ENCODE measurements around the gene LCE2C.
"Not testable (repeated sequence)": the region's sequence is repeated elsewhere in the genome, so short reads cannot be mapped to it uniquely, and the experiment has no call there.

Gene LCE2C

DNA sequence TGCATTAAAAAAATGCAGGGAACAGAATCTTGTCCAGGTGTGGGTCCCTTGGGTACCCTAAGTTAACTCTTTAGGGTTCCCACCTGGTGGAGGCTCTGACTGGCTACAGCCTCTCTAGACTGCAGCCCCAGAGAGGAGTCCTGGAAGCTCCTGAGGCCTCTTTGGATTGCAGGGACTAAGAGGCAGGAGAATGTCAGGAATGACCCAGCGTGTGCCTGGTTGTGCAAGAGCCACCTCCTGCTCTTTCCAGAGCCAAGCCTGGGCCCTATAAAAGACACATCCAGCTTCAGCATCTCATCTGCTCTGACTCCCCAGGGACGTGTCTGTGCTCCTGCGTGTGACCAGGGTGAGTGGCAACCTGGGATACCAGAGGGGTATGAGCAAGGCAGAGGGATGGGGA is at the start of gene LCE2C:
TSS of gene LCE2C (plus strand) at position 297 of the 400 bp plus-strand sequence. CDS start 737 bp downstream, outside the sequence.
- DNase-seq (ENCODE audit: low read depth), result not testable (repeated sequence)

GRCh38 chr1:152626744-152627143 is 48.3 kb upstream of the LCE2C start:
- no peak for DNase-seq (ENCODE audit: low read depth)

- DNase-seq (ENCODE audit: low read depth), result no peak
These were observed 44.5 kb upstream of the LCE2C start for GRCh38 chr1:152630596-152630995.

GRCh38 chr1:152640351-152640750 is 34.7 kb upstream of the LCE2C start:
- no peak for DNase-seq (ENCODE audit: low read depth)

- DNase-seq (ENCODE audit: low read depth), result no peak
These were observed 31.1 kb upstream of the LCE2C start for GRCh38 chr1:152643945-152644344.

DNA sequence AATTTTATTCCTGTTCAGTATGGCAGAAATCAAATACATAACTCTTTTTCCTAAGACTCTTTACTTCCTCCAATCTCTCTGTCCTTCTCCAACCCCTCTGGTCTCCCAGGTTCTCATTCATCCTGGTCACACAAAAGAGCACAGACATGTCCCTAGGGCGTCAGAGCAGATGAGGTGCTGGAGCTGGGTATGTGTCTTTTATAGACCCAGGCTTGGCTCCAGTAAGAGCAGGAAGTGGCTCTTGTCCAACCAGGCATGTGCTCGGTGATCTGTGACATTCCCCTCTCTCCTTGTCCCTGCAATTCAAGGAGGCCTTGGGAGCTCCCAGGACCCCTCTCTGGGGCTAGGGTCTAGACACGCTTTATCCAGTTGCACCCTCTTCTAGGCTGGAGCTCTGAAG is 29.9 kb upstream of the LCE2C start:
- no peak for DNase-seq (ENCODE audit: low read depth)

DNA sequence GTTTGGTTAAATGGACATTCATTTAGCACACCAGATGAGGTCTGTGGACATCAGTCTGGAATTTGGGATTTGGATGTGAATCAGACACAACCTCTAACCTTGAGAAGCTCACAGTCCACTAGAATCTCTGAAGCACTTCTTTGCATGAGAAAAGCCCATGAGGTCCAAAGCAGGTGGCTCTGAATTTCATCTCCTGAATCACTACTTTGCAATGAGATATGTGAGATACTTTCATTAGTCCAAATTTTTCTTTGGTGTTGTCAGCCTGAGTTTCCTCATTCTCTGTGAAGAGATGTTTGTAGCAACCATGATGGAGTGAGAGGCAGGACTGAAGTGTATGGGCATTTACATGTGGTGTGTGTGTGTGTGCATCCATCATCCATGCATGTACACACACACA is 28.4 kb upstream of the LCE2C start:
- DNase-seq (ENCODE audit: low read depth), result no peak

- no peak for DNase-seq (ENCODE audit: low read depth)
These were observed 21.0 kb upstream of the LCE2C start for GRCh38 chr1:152654110-152654509.

- DNase-seq (ENCODE audit: low read depth), result no peak
These were observed 18.6 kb upstream of the LCE2C start for GRCh38 chr1:152656459-152656858.

DNA sequence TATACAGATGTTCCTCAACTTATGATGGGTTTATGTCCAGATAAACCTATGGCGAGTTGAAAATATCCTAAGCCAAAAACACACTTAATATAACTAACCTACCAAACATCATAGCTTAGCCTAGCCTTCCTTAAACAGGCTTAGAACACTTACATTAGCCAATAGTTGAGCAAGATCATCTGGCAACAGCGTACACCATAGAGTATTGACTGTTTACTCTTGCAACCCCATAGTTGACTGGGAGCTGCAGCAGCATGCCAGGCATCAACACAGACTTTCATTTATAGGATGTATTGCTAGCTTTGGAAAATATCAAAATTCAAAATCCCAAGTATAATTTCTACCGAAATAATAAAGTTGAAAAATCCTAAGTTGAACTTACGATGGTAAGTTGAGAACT is 17.4 kb upstream of the LCE2C start:
- no peak for DNase-seq (ENCODE audit: low read depth)

DNA sequence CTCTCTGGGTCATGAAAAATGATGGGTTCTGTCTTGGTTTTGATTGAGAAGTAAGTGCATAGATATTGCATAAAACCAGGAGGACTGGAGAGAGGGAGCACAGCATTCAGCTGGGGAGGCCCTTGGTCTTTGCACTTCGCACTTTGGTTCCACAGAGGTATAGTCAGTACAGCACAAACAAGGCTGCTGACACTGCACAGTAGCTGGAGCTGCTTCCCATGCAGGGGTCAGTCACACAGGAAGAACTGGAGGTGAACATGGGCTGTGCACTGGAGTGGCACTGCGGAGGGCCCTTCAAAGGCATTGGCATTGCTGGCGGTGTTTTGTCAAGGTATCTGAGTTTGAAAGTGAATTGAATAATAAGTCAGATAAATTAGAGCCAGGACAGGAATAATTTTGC is 16.4 kb upstream of the LCE2C start:
- DNase-seq (ENCODE audit: low read depth), result no peak

DNA sequence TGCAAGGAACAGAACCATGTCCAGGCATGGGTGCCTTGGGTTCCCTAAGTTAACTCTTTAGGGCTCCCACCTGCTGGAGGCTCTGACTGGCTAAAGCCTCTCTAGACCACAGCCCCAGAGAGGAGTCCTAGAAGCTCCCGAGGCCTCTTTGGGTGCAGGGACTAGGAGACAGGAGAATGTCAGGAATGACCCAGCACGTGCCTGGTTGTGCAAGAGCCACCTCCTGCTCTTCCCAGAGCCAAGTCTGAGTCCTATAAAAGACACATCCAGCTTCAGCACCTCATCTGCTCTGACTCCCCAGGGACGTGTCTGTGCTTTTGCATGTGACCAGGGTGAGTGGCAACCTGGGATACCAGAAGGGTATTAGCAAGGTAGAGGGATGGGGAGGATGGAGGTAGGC is 12.0 kb upstream of the LCE2C start, which contains the start of gene LCE2D:
TSS of gene LCE2D (plus strand) at position 283 of the 400 bp plus-strand sequence. CDS start 726 bp downstream, outside the sequence.
- no peak for DNase-seq (ENCODE audit: low read depth)

- DNase-seq (ENCODE audit: low read depth), result not testable (repeated sequence)
These were observed 8.9 kb upstream of the LCE2C start for GRCh38 chr1:152666171-152666570.

DNA sequence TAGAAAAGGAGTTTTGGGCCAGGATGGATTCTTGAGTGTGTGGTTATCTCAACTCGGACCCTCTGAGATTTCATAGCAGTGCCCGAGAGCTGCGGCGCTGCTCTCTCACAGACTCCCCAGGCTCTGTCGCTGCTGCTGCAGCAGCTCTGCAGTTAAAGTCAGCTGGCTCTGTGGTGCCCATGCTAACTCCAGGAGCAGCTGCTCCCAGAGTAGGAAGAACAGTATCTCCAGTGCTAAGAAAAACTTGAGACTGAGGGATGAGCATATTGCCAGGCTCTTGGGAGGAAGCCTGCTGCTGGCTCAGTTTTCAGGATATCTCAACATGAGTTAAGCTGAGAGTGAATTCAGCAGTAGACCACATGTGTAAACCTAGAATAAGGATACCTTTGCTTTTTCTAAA is 7.4 kb upstream of the LCE2C start:
- no peak for DNase-seq (ENCODE audit: low read depth)

- no peak for DNase-seq (ENCODE audit: low read depth)
These were observed 2.1 kb upstream of the LCE2C start for GRCh38 chr1:152673016-152673415.

DNA sequence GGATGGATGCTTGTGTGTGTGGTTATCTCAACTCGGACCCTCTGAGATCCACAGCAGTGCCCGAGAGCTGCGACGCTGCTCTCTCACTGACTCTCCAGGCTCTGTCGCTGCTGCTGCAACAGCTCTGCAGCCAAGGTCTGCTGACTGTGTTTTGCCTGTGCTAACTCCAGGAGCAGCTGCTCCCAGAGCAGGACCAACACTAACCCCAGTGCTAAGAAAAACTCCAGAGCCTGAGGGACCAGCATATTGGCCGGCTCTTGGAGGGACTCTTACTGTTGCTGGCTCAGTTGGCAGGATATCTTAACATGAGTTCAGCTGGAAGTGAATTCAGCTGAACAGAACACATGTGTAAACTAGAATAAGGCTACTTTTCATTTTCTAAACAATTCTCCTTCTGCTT is 4.4 kb downstream of the LCE2C start:
- no peak for DNase-seq (ENCODE audit: low read depth)

DNA sequence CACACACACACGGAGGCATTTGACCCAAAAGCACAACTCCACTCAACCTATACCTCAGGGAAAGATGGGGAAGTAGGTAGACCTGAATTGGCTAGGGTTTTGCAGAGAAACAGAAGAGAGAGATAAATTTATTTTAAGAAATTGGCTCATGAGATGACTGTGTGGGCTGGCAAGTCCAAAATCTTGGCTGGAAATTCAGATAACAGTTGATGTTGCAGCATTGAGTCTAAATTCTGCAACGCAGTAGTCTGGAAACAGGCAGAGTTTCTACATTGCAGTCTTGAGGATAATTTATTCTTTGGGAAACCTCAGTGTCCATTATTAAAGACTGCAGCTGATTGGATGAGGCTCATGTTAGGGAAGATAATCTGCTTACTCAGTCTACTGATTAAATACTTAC is 6.5 kb downstream of the LCE2C start:
- DNase-seq (ENCODE audit: low read depth), result no peak

- DNase-seq (ENCODE audit: low read depth), result no peak
These were observed 8.8 kb downstream of the LCE2C start for GRCh38 chr1:152683846-152684245.

GRCh38 chr1:152685823-152686222 is 10.7 kb downstream of the LCE2C start, which contains the start of gene LCE2B:
TSS of gene LCE2B (plus strand) at chr1:152686123. CDS start at chr1:152686844, 721 bp downstream.
- DNase-seq (ENCODE audit: low read depth), result not testable (repeated sequence)

DNA sequence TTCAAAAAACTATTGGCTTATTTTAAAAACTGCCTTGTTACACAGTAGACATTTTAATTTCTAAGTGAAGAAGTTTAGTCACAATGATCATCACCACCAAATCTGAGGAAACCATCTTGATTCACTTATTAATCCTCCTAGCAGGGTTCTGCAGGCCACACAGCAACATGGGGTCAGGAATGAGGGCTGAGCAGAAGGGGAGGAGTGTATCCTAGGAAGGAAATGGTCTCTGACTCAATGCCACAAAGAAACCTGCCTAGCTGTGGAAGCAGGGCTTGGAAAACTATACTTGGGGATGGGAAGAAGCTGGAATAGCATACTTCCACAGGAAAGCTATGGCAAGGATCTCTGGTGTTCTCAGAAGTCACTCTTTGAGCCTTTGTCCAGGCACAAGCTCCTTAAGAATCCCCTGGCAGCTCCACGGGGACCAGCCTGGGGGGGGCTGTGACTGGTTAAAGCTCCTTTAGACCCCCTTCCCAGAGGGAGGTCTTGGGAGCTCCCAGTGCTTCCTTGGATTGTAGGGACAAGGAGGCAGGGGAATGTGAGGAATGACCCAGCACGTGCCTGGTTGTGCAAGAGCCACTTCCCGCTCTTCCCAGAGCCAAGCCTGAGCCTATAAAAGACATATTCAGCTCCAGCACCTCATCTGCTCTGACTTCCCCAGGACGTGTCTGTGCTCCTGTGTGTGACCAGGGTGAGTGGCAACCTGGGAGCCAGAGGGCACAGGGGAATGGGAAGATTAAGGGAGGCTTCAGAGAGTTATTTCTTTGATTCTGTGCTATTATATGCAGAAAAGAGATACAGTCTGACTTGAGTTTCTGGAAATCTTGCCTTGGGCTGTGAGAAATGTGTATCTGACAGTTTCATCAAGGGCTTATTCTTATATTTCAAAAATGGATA is 22.9 kb downstream of the LCE2C start, which contains the start of gene LCE2A:
TSS of gene LCE2A (plus strand) at position 645 of the 900 bp plus-strand sequence. CDS start 557 bp downstream, outside the sequence.
- no peak for DNase-seq (ENCODE audit: low read depth)

- DNase-seq (ENCODE audit: low read depth), result no peak
These were observed 24.7 kb downstream of the LCE2C start for GRCh38 chr1:152699746-152700145.

DNA sequence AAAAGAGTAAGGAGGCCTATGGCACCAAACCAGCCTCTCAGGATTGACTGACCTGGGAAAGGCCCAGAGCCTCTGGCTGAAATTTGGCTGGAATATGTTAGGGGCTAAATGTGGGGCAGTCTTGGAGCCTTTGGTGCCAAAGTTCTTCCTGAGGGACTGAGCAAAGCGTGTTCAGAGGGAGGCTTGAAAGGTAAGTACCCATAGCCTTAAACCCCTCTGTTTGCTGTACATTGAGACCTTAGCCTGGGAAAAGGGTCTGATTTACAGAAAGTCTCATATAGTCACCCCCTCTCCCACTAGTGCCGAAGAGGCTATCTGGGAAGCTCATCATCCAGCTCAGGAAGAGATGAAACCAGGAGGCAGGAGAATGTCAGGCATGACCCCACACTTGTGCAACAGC is 32.8 kb downstream of the LCE2C start, which contains the start of gene LCE4A:
TSS of gene LCE4A (plus strand) at position 301 of the 400 bp plus-strand sequence. CDS start 916 bp downstream, outside the sequence.
- DNase-seq (ENCODE audit: low read depth), result no peak

DNA sequence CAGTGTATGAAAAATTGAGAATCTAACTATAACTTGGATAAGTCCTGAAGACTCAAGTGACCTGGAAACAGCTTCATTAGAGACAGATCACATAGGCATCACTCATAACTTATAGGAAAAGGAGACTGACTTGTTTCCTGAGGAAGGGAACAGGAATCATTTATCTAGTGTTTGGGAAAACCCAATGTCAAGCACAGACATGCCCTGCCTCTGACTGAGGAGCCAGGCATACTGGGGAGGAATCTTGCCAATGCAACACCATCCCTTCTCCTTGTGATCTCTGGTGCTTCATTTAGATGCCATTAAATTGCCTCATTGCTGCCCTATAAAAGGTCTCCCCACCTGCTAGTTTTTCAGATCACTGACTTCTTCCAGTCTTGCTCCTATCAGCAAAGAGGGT is 43.2 kb downstream of the LCE2C start:
- DNase-seq (ENCODE audit: low read depth), result no peak
